MV-4-11 (cell line): ENCODE measurements around the gene OSBP2.

Experiments used
- DNase-seq: peaks from one replicate; lab custom pipeline; 2025; lab: John Stamatoyannopoulos, UW

OSBP2 gene, protein sequence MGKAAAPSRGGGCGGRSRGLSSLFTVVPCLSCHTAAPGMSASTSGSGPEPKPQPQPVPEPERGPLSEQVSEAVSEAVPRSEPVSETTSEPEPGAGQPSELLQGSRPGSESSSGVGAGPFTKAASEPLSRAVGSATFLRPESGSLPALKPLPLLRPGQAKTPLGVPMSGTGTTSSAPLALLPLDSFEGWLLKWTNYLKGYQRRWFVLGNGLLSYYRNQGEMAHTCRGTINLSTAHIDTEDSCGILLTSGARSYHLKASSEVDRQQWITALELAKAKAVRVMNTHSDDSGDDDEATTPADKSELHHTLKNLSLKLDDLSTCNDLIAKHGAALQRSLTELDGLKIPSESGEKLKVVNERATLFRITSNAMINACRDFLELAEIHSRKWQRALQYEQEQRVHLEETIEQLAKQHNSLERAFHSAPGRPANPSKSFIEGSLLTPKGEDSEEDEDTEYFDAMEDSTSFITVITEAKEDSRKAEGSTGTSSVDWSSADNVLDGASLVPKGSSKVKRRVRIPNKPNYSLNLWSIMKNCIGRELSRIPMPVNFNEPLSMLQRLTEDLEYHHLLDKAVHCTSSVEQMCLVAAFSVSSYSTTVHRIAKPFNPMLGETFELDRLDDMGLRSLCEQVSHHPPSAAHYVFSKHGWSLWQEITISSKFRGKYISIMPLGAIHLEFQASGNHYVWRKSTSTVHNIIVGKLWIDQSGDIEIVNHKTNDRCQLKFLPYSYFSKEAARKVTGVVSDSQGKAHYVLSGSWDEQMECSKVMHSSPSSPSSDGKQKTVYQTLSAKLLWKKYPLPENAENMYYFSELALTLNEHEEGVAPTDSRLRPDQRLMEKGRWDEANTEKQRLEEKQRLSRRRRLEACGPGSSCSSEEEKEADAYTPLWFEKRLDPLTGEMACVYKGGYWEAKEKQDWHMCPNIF

DNA sequence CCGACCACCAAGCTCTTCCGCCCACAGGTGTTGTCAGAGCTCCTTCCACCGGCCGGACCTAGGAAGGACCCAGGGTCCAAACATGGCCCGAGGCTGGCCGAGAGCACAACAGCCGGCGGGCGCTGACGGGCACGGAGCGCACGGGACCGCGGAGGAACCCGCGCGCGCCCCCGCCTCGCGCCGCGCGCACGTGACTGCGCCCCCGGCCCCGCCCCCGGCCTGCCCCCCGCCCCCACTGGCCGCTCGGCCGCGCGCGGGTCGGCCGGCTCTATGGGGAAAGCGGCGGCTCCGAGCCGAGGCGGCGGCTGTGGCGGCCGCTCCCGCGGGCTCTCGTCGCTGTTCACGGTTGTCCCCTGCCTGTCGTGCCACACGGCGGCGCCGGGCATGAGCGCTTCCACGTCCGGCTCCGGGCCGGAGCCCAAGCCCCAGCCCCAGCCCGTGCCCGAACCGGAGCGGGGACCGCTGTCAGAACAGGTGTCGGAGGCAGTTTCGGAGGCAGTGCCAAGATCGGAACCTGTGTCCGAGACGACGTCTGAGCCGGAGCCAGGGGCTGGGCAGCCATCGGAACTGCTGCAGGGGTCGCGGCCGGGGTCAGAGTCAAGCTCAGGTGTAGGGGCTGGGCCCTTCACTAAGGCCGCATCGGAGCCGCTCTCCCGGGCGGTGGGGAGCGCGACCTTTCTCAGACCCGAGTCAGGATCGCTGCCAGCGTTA, at the start of gene OSBP2:
OSBP2 (plus strand) TSS at position 235 of the 711 bp plus-strand sequence; CDS start at position 271, 36 bp downstream.
- no peak for DNase-seq

DNA sequence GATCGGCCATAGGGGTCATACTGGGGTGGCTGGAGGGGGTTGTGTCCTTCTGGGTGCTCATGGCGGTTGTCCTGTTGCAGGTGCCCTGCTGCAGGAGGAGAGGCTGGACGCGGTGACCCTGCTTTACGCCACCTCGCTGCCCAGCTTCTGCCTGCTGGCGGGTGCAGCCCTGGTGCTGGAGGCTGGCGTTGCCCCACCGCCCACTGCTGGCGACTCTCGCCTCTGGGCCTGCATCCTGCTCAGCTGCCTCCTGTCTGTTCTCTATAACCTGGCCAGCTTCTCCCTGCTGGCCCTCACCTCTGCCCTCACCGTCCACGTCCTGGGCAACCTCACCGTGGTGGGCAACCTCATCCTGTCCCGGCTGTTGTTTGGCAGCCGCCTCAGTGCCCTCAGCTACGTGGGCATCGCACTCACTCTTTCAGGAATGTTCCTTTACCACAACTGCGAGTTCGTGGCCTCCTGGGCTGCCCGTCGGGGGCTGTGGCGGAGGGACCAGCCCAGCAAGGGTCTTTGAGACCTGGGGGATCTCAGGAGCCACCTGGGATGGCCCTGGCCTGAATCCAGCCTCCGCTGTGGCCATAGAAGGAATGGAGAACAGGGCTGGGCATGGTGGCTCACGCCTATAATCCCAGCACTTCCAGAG, 48.0 kb upstream of the OSBP2 start:
- no peak for DNase-seq

GRCh38 chr22:30647536-30647935, 47.1 kb upstream of the OSBP2 start:
- DNase-seq = no peak

GRCh38 chr22:30648825-30649224, 45.8 kb upstream of the OSBP2 start:
- no peak for DNase-seq

GRCh38 chr22:30649430-30650007, 45.2 kb upstream of the OSBP2 start:
- peak; percentile 65 for DNase-seq

- DNase-seq = no peak
Measured at GRCh38 chr22:30650508-30651116, 44.1 kb upstream of the OSBP2 start.

- no peak for DNase-seq
Measured at GRCh38 chr22:30652852-30653251, 41.8 kb upstream of the OSBP2 start.

GRCh38 chr22:30654361-30654760, 40.3 kb upstream of the OSBP2 start:
- no peak for DNase-seq

- no peak for DNase-seq
Measured at GRCh38 chr22:30655532-30655931, 39.1 kb upstream of the OSBP2 start.

DNA sequence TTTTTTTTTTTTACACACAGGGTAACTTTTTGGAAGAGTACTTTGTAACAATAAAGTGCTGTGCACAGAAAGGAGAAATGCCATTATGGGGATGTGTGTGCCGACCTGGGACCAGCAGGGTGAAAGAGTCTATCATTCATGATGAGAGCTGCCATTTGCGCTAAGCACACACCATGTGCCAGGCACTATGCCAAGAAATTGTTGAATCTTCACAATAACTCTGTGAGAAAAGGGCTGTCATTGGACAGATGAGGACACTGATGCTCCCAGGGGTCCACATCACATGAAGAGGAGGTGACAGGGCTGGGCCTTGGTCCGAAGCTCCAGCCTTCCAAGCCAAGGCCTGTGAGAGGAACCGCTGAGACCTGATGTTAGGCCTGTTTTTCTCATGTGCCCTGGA, 32.6 kb upstream of the OSBP2 start:
- DNase-seq = no peak

DNA sequence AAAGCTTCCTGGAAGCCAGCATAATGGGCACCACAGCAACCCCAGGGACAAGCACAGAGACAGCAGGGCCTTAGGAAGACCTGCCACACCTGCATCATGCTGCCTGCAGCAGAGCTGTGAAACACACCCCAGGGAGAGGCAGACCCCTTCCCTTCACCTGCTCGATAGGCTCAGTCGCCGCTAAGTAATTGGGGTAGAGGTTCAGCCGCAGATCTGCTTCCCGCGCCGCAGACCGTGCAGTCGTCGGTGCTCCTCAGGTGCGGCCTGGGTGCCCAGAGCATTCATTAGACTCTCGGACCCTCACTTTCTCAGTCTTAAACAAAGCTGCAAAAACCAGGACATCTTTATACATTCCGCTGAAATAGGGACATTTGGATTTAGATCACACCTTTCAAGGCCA, 29.9 kb upstream of the OSBP2 start:
- no peak for DNase-seq

- DNase-seq = no peak
Measured at GRCh38 chr22:30665266-30665665, 29.4 kb upstream of the OSBP2 start.

GRCh38 chr22:30665786-30666185, 28.9 kb upstream of the OSBP2 start:
- no peak for DNase-seq

DNA sequence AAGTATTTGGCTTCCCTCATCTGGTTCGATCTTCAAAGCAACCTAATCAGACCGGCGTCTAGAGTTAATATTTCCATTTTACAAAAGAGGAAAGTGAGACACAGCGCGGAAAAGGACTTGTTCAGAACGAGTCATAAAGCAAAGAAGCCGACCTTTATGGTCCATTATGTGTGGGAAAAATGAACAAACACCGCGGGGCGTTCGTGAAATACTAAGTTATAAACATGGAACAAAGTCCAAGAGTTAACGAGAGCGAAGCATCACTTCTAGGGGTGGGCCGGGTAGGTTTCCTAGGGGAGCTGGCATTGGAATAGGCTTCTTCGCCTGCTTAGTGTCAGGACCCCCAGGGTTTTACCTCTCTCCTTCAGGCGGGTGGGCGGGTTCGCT, 27.6 kb upstream of the OSBP2 start:
- DNase-seq = no peak

- peak; percentile 82 for DNase-seq
Measured at GRCh38 chr22:30667494-30668385, 26.9 kb upstream of the OSBP2 start, which contains the start of gene DUSP18. DUSP18 (minus strand) TSS chr22:30667875; CDS start chr22:30664003, 3,872 bp downstream.

GRCh38 chr22:30668386-30668710, 26.3 kb upstream of the OSBP2 start:
- no peak for DNase-seq

- no peak for DNase-seq
Measured at GRCh38 chr22:30671071-30671470, 23.6 kb upstream of the OSBP2 start.

GRCh38 chr22:30673136-30673535, 21.5 kb upstream of the OSBP2 start:
- no peak for DNase-seq

GRCh38 chr22:30674482-30674881, 20.2 kb upstream of the OSBP2 start:
- DNase-seq = no peak

- no peak for DNase-seq
Measured at GRCh38 chr22:30675436-30675835, 19.2 kb upstream of the OSBP2 start.
